Thyroid gland (tissue), 4 donors: ENCODE measurements around the gene ACMSD.

ENCODE experiments used
- POLR2A ChIP-seq, 2 donors: fragments of 450-650 bp; IDR thresholded peaks; one replicate each; pipeline ENCODE4 v1.6.1; 2017; ENCODE audit warnings: antibody characterized with exemption in 2 of 2, mild to moderate bottlenecking in 2 of 2, moderate library complexity in 1 of 2
- TF ChIP-seq, protein P1 (sequence below), 6 experiments: fragments of 200-600 bp in 3 of 6; fragments of 450-650 bp in 3 of 6; sonication (generic) in 3 of 6; IDR thresholded peaks; one replicate each; pipeline ENCODE4 v1.5.1; 2016 to 2019; ENCODE audit warnings: antibody characterized with exemption in 6 of 6, mild to moderate bottlenecking in 2 of 6, inconsistent platforms in 1 of 6, moderate library complexity in 1 of 6

DNA sequence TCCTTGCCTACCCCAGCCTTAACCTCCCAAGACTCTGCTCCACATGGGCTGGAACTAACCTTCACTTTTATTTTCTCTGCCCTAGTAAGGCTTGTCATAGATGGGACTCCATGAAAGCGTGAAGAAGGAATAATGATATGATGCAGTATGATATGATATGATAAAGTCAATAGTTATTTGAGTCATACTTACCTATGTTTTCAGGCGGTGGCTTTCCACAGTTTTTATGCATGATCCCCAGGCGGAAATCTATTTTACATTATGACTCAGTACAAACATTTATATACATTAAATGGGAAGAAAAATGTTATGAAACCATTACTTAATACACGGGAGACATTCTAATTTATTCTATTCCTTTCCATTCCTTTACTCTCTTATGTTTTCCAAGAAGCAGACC is 5.6 kb downstream of the ACMSD start:
- TF ChIP-seq, protein P1, sequence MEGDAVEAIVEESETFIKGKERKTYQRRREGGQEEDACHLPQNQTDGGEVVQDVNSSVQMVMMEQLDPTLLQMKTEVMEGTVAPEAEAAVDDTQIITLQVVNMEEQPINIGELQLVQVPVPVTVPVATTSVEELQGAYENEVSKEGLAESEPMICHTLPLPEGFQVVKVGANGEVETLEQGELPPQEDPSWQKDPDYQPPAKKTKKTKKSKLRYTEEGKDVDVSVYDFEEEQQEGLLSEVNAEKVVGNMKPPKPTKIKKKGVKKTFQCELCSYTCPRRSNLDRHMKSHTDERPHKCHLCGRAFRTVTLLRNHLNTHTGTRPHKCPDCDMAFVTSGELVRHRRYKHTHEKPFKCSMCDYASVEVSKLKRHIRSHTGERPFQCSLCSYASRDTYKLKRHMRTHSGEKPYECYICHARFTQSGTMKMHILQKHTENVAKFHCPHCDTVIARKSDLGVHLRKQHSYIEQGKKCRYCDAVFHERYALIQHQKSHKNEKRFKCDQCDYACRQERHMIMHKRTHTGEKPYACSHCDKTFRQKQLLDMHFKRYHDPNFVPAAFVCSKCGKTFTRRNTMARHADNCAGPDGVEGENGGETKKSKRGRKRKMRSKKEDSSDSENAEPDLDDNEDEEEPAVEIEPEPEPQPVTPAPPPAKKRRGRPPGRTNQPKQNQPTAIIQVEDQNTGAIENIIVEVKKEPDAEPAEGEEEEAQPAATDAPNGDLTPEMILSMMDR (IDR thresholded peaks at IDR 0.05): no peak
- no peak for TF ChIP-seq POLR2A (IDR thresholded peaks at IDR 0.05)
